RWPE2 (cell line): ENCODE results near the gene IGSF21.

Source experiments
- ATAC-seq: fragments of 200-7000 bp; cut with Tn5 transposase; 3 replicates; pipeline ENCODE4 v1.9.1; 2021; ENCODE audit warnings: low read depth
- DNase-seq: peaks from one replicate; pipeline ENCODE4 v3.0.0-alpha.2; 2020; ENCODE audit warnings: low spot score
- H3K27ac ChIP-seq: fragments of 450-650 bp; 2 replicates; pipeline ENCODE4 v1.5.1; 2017; ENCODE audit warnings: mild to moderate bottlenecking; ENCODE audit not compliant: poor library complexity, severe bottlenecking
- H3K27me3 ChIP-seq: fragments of 250-450 bp; sonication (Bioruptor Pico); 2 replicates; pipeline ENCODE4 v1.5.1; 2021; ENCODE audit warnings: mild to moderate bottlenecking, moderate library complexity; ENCODE audit not compliant: insufficient read depth, poor library complexity, severe bottlenecking
- H3K36me3 ChIP-seq: fragments of 250-450 bp; sonication (Bioruptor Pico); 2 replicates; pipeline ENCODE4 v1.5.1; 2020; ENCODE audit warnings: low read depth, mild to moderate bottlenecking, moderate library complexity
- H3K4me1 ChIP-seq: fragments of 250-450 bp; sonication (Bioruptor Pico); 2 replicates; pipeline ENCODE4 v1.5.1; 2021; ENCODE audit warnings: mild to moderate bottlenecking, moderate library complexity; ENCODE audit not compliant: insufficient read depth, poor library complexity, severe bottlenecking
- H3K4me3 ChIP-seq: fragments of 250-450 bp; sonication (Bioruptor Pico); 2 replicates; pipeline ENCODE4 v1.5.1; 2021; ENCODE audit warnings: mild to moderate bottlenecking, moderate library complexity; ENCODE audit not compliant: severe bottlenecking
- H3K9me3 ChIP-seq: fragments of 250-450 bp; sonication (Bioruptor Pico); 2 replicates; pipeline ENCODE4 v1.5.1; 2021; ENCODE audit warnings: mild to moderate bottlenecking, moderate library complexity; ENCODE audit not compliant: severe bottlenecking
- CTCF ChIP-seq: fragments of 450-650 bp; IDR thresholded peaks from one replicate; pipeline ENCODE4 v1.5.1; 2017; ENCODE audit warnings: mild to moderate bottlenecking, moderate library complexity; ENCODE audit not compliant: poor library complexity, severe bottlenecking

IGSF21 gene

GRCh38 chr1:18299441-18300338 is 192.1 kb downstream of the IGSF21 start:
- ATAC-seq = no peak
- H3K27me3 ChIP-seq = peaks cover 25% of the 10 kb centered on the region
- no peak overlapping the region for H3K27ac ChIP-seq
- no peak for DNase-seq
- no peaks in the 10 kb centered on the region for H3K4me1 ChIP-seq
- H3K4me3 ChIP-seq = no peak overlapping the region
- no peaks in the 10 kb centered on the region for H3K36me3 ChIP-seq
- no peaks in the 10 kb centered on the region for H3K9me3 ChIP-seq
- peak; percentile 65 for TF ChIP-seq CTCF

- H3K36me3 ChIP-seq = no peaks in the 10 kb centered on the region
- TF ChIP-seq CTCF = no peak
- ATAC-seq (0 out of 3 replicates have a peak, but pooled peaks have one; percentile 31), DNase-seq (no peak)
- H3K27ac ChIP-seq = no peak overlapping the region
- peaks cover 19% of the 10 kb centered on the region for H3K27me3 ChIP-seq
- H3K9me3 ChIP-seq = no peaks in the 10 kb centered on the region
- H3K4me3 ChIP-seq = no peak overlapping the region
- H3K4me1 ChIP-seq = no peaks in the 10 kb centered on the region
These were observed 192.8 kb downstream of the IGSF21 start for GRCh38 chr1:18300376-18300775.

DNA sequence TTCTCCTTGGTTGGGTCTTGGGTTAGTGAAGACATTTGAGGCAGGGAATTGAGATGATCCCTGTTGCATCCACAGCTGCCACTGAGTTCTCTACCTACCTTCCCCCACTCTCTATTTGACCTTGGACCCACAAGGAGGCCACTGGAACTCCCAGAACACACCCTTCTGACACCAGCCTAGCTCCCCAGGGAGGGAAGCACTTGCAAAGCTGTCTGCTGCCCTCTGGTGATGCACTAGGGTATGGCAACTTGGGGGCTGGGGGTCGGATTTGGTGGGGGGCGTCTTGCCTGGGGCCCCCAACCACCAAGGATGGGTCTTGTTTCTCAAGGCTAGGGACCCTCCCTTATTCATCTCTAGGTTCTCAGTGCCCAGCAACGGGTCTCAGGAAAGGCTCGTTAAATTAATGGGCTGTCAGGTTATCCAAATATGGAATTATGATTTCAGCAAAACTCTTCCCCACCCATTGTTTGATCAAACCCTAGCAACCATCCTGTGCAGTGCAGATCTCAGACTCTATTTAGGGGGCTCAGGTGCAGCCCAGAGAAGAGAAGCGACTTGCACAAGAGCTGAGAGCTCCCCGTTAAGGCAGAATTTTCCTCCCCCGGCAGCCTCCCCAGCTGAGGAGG is 195.3 kb downstream of the IGSF21 start:
- Histone ChIP-seq H3K4me3 (no peak overlapping the region), H3K9me3 (no peaks in the 10 kb centered on the region), H3K4me1 (no peaks in the 10 kb centered on the region), H3K27ac (no peak overlapping the region), H3K27me3 (peaks cover 10% of the 10 kb centered on the region), H3K36me3 (no peaks in the 10 kb centered on the region)
- peak; percentile 30 for TF ChIP-seq CTCF
- DNase-seq = no peak
- no peak for ATAC-seq

- TF ChIP-seq CTCF = no peak
- DNase-seq (no peak), ATAC-seq (no peak)
These were observed 196.7 kb downstream of the IGSF21 start for GRCh38 chr1:18304151-18304869.

More at GRCh38 chr1:18304151-18304869, 196.7 kb downstream of the IGSF21 start:
- no peaks in the 10 kb centered on the region for H3K4me1 ChIP-seq
- H3K9me3 ChIP-seq = no peaks in the 10 kb centered on the region
- no peak overlapping the region for H3K27ac ChIP-seq
- H3K27me3 ChIP-seq = no peaks in the 10 kb centered on the region
- H3K36me3 ChIP-seq = no peaks in the 10 kb centered on the region
- H3K4me3 ChIP-seq = no peak overlapping the region
